Nucleus accumbens (tissue), 56 donors: ENCODE data around the gene MAGEB6.
"Not testable (repeated sequence)": the region's sequence is repeated elsewhere in the genome, so short reads cannot be mapped to it uniquely, and the experiment has no call there.

ENCODE experiments used
- DNase-seq, 56 donors: peaks; one replicate each; lab custom pipeline; 2025; lab: John Stamatoyannopoulos, UW

MAGEB6 gene

DNA sequence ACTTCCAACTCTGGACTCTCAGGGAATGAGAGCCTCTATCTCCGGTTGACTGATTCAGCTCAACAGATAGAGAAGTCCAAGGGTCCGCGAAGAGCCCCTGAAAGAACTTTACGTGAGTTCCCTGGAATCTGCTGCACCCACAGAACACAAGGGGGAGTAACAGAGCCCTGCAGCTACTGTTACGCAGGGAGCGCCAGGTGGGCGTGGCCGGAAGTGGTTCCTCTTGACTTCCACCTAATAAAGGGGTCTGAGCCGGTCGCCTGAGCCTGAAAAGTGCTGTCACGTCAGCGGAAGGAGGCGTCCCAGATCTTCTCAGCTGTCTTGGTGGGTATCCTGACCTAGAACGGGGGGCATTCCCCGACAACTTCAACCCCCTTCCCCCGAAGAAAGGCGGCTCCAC, at the start of gene MAGEB6:
TSS of gene MAGEB6 (plus strand) at position 237 of the 400 bp plus-strand sequence. CDS start 1,407 bp downstream, outside the sequence.
- DNase-seq = no peak

- no peak for DNase-seq
Observed at GRCh38 chrX:26146024-26146423, 46.2 kb upstream of the MAGEB6 start.

DNA sequence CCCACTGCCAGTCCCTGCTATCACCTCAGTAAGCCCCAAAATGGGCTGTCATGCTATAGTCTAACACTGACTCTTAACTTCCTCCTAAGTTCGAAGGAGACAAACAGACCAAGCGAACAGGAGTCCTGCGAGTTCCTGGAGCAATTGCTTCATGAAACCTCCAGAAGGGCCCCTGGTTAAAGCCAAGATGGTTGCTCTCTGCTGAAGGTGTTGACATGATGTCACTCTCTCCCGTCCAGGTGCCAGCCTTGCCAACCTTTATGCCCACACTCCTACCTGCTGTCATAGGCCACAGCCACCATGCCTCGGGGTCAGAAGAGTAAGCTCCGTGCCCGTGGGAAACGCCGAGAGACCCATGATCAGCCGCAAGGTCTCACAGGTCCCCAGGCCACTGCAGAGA, 31.9 kb upstream of the MAGEB6 start, which contains the start of gene MAGEB6B:
TSS of gene MAGEB6B (plus strand) at position 301 of the 400 bp plus-strand sequence. CDS start at position 301, 0 bp downstream.
- no peak for DNase-seq

GRCh38 chrX:26203561-26203960, 11.3 kb downstream of the MAGEB6 start:
- DNase-seq = no peak

GRCh38 chrX:26204717-26205116, 12.5 kb downstream of the MAGEB6 start:
- not testable (repeated sequence) for DNase-seq

DNA sequence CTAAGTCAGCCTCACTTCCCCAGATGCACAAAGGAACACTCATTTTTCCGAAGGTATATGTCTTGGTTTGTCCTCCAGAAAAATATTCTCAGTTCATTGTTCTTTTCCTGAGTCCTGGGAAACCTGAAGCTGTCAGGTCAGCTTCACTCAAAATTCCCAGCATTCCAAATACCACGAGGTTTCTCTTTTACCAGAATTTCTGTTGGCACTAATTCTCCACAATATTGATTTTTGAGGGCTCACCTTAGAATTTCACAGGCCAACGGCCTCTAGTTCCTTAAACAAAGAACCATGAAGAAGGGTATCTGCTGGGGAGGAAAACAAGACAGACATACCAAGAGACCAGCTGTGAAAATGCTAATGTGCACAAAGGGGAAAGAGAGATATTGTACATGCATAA, 15.8 kb downstream of the MAGEB6 start:
- no peak for DNase-seq

GRCh38 chrX:26215869-26216268, 23.6 kb downstream of the MAGEB6 start, which contains the start of gene MAGEB5:
MAGEB5 (plus strand) TSS chrX:26216169; CDS start chrX:26217302, 1,133 bp downstream.
- DNase-seq = no peak

DNA sequence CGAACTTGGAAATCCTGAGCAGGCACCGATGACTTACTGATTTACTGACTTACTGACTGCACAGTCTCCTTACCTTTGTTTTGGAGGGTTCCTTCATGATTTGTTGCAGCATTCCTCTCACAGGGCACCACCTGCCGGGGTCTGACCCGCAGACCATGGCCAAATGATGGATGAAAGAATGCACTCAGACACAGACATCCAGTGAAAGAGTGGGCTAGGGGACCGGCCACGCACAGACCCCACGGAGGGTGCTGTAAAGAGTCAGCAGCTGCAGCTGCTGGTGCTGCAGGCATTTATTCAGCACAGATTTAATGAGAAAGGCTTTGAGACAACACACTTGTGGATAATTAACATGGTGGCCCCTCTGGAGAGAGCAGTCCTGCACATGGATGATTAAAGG, 27.1 kb downstream of the MAGEB6 start:
- no peak for DNase-seq

DNA sequence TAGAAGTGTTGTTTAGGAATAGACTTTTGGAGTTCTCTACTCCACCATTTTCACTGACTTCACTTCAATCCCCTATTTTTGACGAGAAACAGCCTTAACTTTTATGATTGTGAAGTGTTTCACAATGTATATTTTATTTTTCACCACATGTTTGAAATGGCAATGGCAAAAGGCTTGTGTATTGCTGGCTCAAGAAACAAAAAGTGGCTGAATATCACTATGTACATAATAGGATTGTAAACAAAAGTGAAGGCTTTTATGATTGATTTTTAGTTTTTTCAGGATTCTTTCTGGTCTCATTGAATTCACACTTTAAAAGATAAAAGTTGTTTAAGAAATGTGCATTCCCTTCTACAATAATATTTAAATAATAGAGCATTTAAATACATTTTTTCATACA, 41.9 kb downstream of the MAGEB6 start:
- DNase-seq = no peak
